A549 (cell line): ENCODE data around the gene ACTN2.

ENCODE experiments used
- BHLHE40 ChIP-seq: IDR thresholded peaks from 2 replicates; pipeline ENCODE4 v1.6.1; 2012; ENCODE audit warnings: low read depth, low read length, inconsistent platforms
- CEBPB ChIP-seq, 2 experiments: fragments of >200 bp in 1 of 2; sonication (Bioruptor Twin) in 1 of 2; formaldehyde crosslinking in 1 of 2; IDR thresholded peaks; 2 replicates each; pipeline ENCODE4 v1.6.1; 2012 to 2016
- CHD2 ChIP-seq: fragments of 150-350 bp; IDR thresholded peaks from 2 replicates; pipeline ENCODE4 v1.6.1; 2014; ENCODE audit warnings: low read length; ENCODE audit not compliant: partially characterized antibody
- CHD4 ChIP-seq: fragments of 200-600 bp; sonication (generic); IDR thresholded peaks from 2 replicates; pipeline ENCODE4 v1.6.1; 2016; ENCODE audit warnings: antibody characterized with exemption, mild to moderate bottlenecking, borderline replicate concordance
- CTCF ChIP-seq: fragments of >200 bp; sonication (Bioruptor Twin); formaldehyde crosslinking; IDR thresholded peaks from 3 replicates; pipeline ENCODE4 v1.5.1; 2016
- EP300 ChIP-seq, 2 experiments: fragments of >200 bp; sonication (Bioruptor Twin); formaldehyde crosslinking; IDR thresholded peaks; 2 replicates in 1 of 2; 3 replicates in 1 of 2; pipeline ENCODE4 v1.6.1; 2016 to 2017
- PHF8 ChIP-seq: fragments of 200-600 bp; sonication (generic); IDR thresholded peaks from 2 replicates; pipeline ENCODE4 v1.6.1; 2016; ENCODE audit warnings: low read depth, mild to moderate bottlenecking, antibody characterized with exemption, moderate library complexity, borderline replicate concordance
- POLR2A ChIP-seq: IDR thresholded peaks from 2 replicates; pipeline ENCODE4 v1.6.1; 2012; ENCODE audit warnings: mild to moderate bottlenecking, low read length
- POLR2AphosphoS2 ChIP-seq: conservative IDR thresholded peaks from 2 replicates; pipeline ENCODE4 v1.6.1; 2012; ENCODE audit warnings: low read length, improper control_type of control experiment, inconsistent platforms
- RNF2 ChIP-seq: fragments of 200-600 bp; sonication (generic); IDR thresholded peaks from 2 replicates; pipeline ENCODE4 v1.6.1; 2016; ENCODE audit warnings: low read depth, mild to moderate bottlenecking, antibody characterized with exemption, moderate library complexity, borderline replicate concordance
- TP53 ChIP-seq: fragments of 250-450 bp; sonication (Bioruptor Pico); IDR thresholded peaks from 2 replicates; pipeline ENCODE4 v1.5.0; 2021; ENCODE audit warnings: mild to moderate bottlenecking, moderate library complexity
- TF ChIP-seq, protein P1 (sequence below): fragments of 200-600 bp; sonication (generic); IDR thresholded peaks from 2 replicates; pipeline ENCODE4 v1.6.1; 2016; ENCODE audit warnings: antibody characterized with exemption, mild to moderate bottlenecking, moderate library complexity

DNA sequence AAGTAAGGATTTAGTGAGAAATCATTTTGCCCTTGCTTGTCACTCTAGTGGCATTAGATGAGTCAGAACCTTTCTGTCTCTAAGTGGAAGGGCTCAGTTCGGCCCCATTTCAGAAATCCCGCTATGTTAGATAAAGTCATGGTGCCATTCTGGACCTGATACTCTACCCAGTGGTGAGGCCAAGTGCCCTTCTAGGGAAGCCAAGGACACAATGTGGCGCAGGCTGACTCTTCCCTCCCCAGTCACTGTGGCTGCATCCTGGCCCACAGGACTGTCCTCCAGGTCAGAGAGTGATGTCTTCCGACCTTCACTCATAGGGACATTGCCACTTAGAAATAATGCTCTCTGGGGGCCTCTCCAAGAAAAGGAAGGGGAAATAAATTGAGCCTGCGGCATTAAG, 60.5 kb downstream of the ACTN2 start:
- TF ChIP-seq PHF8, result no peak
- TF ChIP-seq CTCF, result no peak
- TF ChIP-seq CHD2, result no peak
- TF ChIP-seq POLR2A, result no peak
- TF ChIP-seq BHLHE40, result no peak
- TF ChIP-seq CEBPB (IDR thresholded peaks at IDR 0.05), result no peak
- no peak for TF ChIP-seq EP300 (IDR thresholded peaks at IDR 0.05)
- no peak for TF ChIP-seq TP53 (CRISPR knock-in tag)
- TF ChIP-seq, protein P1, sequence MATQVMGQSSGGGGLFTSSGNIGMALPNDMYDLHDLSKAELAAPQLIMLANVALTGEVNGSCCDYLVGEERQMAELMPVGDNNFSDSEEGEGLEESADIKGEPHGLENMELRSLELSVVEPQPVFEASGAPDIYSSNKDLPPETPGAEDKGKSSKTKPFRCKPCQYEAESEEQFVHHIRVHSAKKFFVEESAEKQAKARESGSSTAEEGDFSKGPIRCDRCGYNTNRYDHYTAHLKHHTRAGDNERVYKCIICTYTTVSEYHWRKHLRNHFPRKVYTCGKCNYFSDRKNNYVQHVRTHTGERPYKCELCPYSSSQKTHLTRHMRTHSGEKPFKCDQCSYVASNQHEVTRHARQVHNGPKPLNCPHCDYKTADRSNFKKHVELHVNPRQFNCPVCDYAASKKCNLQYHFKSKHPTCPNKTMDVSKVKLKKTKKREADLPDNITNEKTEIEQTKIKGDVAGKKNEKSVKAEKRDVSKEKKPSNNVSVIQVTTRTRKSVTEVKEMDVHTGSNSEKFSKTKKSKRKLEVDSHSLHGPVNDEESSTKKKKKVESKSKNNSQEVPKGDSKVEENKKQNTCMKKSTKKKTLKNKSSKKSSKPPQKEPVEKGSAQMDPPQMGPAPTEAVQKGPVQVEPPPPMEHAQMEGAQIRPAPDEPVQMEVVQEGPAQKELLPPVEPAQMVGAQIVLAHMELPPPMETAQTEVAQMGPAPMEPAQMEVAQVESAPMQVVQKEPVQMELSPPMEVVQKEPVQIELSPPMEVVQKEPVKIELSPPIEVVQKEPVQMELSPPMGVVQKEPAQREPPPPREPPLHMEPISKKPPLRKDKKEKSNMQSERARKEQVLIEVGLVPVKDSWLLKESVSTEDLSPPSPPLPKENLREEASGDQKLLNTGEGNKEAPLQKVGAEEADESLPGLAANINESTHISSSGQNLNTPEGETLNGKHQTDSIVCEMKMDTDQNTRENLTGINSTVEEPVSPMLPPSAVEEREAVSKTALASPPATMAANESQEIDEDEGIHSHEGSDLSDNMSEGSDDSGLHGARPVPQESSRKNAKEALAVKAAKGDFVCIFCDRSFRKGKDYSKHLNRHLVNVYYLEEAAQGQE, result no peak
- no peak for TF ChIP-seq RNF2
- no peak for TF ChIP-seq POLR2AphosphoS2
- no peak for TF ChIP-seq CHD4
